GM23248 (cell line): ENCODE data around the gene KNL1.

Experiments
- EZH2 ChIP-seq: fragments of 200-600 bp; sonication (generic); IDR thresholded peaks from 2 replicates; pipeline ENCODE4 v1.6.1; 2018; ENCODE audit warnings: antibody characterized with exemption, mild to moderate bottlenecking; ENCODE audit not compliant: insufficient read depth, poor library complexity, severe bottlenecking
- EZH2phosphoT487 ChIP-seq: fragments of 200-600 bp; sonication (generic); IDR thresholded peaks from 2 replicates; pipeline ENCODE4 v1.6.1; 2018; ENCODE audit warnings: antibody characterized with exemption, moderate library complexity, mild to moderate bottlenecking, low read depth; ENCODE audit not compliant: insufficient read depth

GRCh38 chr15:40598672-40599071 lies 4.6 kb downstream of the KNL1 start:
- TF ChIP-seq EZH2: no peak
- TF ChIP-seq EZH2phosphoT487: no peak
